Measurements from ENCODE around the gene FAAP20. TPM values are rescaled to one million over a fixed set of nuclear protein-coding genes. Genes with fewer than 3 reads are reported as not detected.

The FAAP20 gene
- polyA plus RNA-seq, 2 of the 4 experiments (the other 2 are of a cell fraction): 5.1 to 26.0 TPM

DNA sequence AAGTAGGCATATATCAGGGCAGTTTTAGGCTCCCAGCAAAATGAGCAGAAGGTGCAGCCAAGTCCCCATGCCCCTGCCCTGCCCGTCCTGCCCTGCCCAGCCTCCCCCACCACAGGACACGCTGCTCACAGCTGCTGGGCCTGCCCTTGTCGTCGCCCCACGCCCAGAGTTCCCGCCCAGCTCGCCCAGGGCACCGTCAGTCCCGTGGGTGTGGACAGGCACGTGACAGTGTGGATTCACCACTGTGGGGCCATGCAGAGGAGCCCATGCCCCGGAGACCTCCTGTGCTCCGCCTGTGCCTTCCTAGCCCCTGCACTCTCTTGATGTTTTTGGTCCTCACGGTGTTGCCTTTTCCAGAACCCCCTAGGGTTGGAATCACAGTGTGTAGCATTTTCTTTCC, 7.0 kb downstream of the FAAP20 start:
- no peak for FAIRE-seq
- ATAC-seq: no peak
- Histone ChIP-seq H3K9me3 (no peaks in the 10 kb centered on the region), H3K4me1 (peaks cover 6% of the 10 kb centered on the region; the same call in 2 of the 3 replicates), H3K4me3 (no peak overlapping the region), H3K27ac (no peak overlapping the region), H3K4me2 (no peak overlapping the region)
- 79% methylated on average over 4 of the region's 13 CpGs for WGBS (ENCODE audit: missing lambda C conversion rate)
- no peak for DNase-seq (ENCODE audit: low read depth in 1 of 2, low spot score in 1 of 2)
- POLR2A ChIA-PET: no interaction called here
- TF ChIP-seq HDAC2 (IDR thresholded peaks at IDR 0.05): no peak
- TF ChIP-seq, protein P1, sequence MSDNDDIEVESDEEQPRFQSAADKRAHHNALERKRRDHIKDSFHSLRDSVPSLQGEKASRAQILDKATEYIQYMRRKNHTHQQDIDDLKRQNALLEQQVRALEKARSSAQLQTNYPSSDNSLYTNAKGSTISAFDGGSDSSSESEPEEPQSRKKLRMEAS (IDR thresholded peaks at IDR 0.05): no peak
- no peak for TF ChIP-seq ZNF302 (CRISPR knock-in tag; IDR thresholded peaks at IDR 0.05)
- no peak for TF ChIP-seq GATA3 (IDR thresholded peaks at IDR 0.05; ENCODE audit: borderline replicate concordance)
- no peak for TF ChIP-seq PHF8 (IDR thresholded peaks at IDR 0.05; ENCODE audit: borderline replicate concordance, low read depth)
- no peak for TF ChIP-seq EHF (CRISPR knock-in tag; IDR thresholded peaks at IDR 0.05)
- no peak for TF ChIP-seq POLR2A (IDR thresholded peaks at IDR 0.05; ENCODE audit: low read length)
- TF ChIP-seq, protein P2, sequence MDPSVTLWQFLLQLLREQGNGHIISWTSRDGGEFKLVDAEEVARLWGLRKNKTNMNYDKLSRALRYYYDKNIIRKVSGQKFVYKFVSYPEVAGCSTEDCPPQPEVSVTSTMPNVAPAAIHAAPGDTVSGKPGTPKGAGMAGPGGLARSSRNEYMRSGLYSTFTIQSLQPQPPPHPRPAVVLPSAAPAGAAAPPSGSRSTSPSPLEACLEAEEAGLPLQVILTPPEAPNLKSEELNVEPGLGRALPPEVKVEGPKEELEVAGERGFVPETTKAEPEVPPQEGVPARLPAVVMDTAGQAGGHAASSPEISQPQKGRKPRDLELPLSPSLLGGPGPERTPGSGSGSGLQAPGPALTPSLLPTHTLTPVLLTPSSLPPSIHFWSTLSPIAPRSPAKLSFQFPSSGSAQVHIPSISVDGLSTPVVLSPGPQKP (IDR thresholded peaks at IDR 0.05; ENCODE audit: low read depth, low read length): no peak
- TF ChIP-seq RARB (CRISPR knock-in tag; IDR thresholded peaks at IDR 0.05): no peak
- no peak for TF ChIP-seq RFX5 (IDR thresholded peaks at IDR 0.05)
- CTCF ChIA-PET: interaction anchor here (0.8 to 3.7 kb wide), 3 partner anchors 13 to 194 kb away, joined by 3 to 18 read pairs (median 5); no protein-coding TSS in a partner anchor

DNA sequence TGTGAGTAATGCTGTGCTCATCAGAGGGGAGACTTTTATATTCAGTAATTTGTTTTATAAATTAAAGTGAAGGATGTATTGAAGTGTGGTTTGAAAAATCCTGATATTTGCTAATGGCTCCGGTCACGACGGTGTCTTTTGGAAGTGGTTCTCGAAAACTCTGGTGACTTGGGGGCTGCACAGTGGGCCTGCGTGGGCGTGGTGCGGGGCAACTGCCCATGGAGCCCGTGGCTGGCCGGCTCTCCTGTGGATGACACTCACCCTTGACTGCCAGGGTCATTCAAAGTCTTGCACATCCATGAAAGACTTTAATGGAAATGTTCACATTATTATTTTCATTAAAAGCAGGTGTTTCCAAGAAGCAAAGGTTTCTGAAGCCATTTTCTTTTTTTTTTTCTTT, 7.7 kb downstream of the FAAP20 start:
- WGBS (ENCODE audit: missing lambda C conversion rate): 90% methylated on average over 9 of the region's 9 CpGs
- no peak for DNase-seq (ENCODE audit: low read depth in 1 of 2, low spot score in 1 of 2)
- Histone ChIP-seq H3K9me3 (no peaks in the 10 kb centered on the region), H3K27ac (no peak overlapping the region), H3K4me3 (no peak overlapping the region), H3K4me2 (no peak overlapping the region), H3K4me1 (peaks cover 6% of the 10 kb centered on the region; the same call in 2 of the 3 replicates)
- CTCF ChIA-PET: no interaction called here
- FAIRE-seq: no peak
- ATAC-seq: no peak
- POLR2A ChIA-PET: no interaction called here
- TF ChIP-seq CEBPB (IDR thresholded peaks at IDR 0.05): no peak
- TF ChIP-seq FOSB (CRISPR knock-in tag; IDR thresholded peaks at IDR 0.05): no peak
- TF ChIP-seq RNF2 (IDR thresholded peaks at IDR 0.05; ENCODE audit: borderline replicate concordance, low read depth): no peak
- no peak for TF ChIP-seq CBX2 (IDR thresholded peaks at IDR 0.05; ENCODE audit: borderline replicate concordance, low read depth)
- no peak for TF ChIP-seq PHF8 (IDR thresholded peaks at IDR 0.05; ENCODE audit: borderline replicate concordance, low read depth)
- TF ChIP-seq HDAC2 (IDR thresholded peaks at IDR 0.05): no peak
- no peak for TF ChIP-seq ZFP36 (IDR thresholded peaks at IDR 0.05; ENCODE audit: borderline replicate concordance, partially characterized antibody)
- TF ChIP-seq, protein P3, sequence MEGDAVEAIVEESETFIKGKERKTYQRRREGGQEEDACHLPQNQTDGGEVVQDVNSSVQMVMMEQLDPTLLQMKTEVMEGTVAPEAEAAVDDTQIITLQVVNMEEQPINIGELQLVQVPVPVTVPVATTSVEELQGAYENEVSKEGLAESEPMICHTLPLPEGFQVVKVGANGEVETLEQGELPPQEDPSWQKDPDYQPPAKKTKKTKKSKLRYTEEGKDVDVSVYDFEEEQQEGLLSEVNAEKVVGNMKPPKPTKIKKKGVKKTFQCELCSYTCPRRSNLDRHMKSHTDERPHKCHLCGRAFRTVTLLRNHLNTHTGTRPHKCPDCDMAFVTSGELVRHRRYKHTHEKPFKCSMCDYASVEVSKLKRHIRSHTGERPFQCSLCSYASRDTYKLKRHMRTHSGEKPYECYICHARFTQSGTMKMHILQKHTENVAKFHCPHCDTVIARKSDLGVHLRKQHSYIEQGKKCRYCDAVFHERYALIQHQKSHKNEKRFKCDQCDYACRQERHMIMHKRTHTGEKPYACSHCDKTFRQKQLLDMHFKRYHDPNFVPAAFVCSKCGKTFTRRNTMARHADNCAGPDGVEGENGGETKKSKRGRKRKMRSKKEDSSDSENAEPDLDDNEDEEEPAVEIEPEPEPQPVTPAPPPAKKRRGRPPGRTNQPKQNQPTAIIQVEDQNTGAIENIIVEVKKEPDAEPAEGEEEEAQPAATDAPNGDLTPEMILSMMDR (IDR thresholded peaks at IDR 0.05): no peak

DNA sequence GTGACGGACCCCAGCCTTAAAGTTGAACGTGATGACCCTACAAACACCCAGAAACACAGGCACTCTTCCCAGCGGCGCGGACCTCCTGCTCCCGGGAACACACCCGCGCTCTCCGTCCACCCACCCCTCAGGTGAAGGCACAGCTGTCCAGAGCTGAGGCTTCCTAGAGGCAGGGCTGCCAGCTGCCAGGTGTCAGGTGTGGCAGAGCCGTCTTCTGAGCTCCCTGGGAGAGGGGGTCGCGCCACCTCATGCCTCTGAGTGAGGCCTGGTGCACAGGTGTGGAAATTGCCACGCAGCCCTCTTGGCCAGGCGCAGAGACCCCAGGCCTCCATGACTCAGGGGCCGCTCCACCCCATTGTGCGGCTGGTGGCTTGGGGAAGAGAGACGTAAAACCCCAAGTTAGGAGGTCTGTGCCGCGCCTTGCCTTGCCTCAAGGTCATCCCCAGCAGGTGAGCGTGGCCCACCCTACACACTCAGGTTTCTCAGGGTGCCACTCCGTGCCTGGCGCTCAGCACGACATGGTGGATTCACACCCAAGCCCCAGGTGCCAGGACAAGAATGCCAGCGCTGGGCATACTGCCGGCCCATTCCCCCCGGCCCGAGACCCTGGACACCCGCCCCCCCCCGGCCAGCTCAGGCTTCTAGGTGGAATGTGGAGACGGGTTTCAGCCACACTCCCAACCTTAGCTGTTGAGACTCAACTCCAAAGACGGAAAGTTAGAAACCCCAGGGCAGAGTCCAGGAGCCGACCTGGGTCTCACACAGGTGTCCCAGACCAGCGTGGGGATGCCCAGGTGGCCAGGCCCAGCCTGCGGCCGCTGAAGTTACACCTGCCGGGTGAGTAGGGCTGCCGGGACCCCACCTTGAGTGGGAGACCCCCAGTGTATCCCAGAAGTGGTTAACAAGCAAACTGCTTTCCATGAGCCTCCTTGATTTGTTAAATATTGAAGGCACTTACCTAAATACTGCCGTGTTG, 8.4 kb downstream of the FAAP20 start:
- Histone ChIP-seq H3K9me3 (no peaks in the 10 kb centered on the region), H3K4me2 (no peak overlapping the region), H3K4me3 (no peak overlapping the region), H3K27ac (no peak overlapping the region), H3K4me1 (peaks cover 6% of the 10 kb centered on the region; the same call in 2 of the 3 replicates)
- ATAC-seq (no peak), DNase-seq (ENCODE audit: low read depth in 1 of 2, low spot score in 1 of 2) (no peak), FAIRE-seq (no peak)
- ChIA-PET POLR2A (no interaction called here), CTCF (interaction anchor here (0.6 to 4.2 kb wide), 3 partner anchors 12 to 782 kb away, joined by 3 to 18 read pairs (median 3); no protein-coding TSS in a partner anchor)
- TF ChIP-seq, protein P4, sequence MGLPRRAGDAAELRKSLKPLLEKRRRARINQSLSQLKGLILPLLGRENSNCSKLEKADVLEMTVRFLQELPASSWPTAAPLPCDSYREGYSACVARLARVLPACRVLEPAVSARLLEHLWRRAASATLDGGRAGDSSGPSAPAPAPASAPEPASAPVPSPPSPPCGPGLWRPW (IDR thresholded peaks at IDR 0.05): no peak
- TF ChIP-seq NFE2L2 (conservative IDR thresholded peaks at IDR 0.05; ENCODE audit: low read length) (no peak), JUNB (IDR thresholded peaks at IDR 0.05) (no peak), TFCP2L1 (CRISPR knock-in tag; IDR thresholded peaks at IDR 0.05) (no peak), RFX5 (IDR thresholded peaks at IDR 0.05) (no peak)
- 91% methylated on average over 28 of the region's 38 CpGs for WGBS (ENCODE audit: missing lambda C conversion rate)
